Smooth muscle cell (in vitro differentiated cells): ENCODE results near the gene AMDHD1. TPM values are rescaled to one million over a fixed set of nuclear protein-coding genes. Genes with fewer than 3 reads are reported as not detected.

Experiments
- DNase-seq: peaks from one replicate; lab custom pipeline; 2025; ENCODE audit not compliant: unreplicated experiment; lab: John Stamatoyannopoulos, UW
- H2AFZ ChIP-seq: fragments of 200-600 bp; sonication (generic); 2 replicates; pipeline ENCODE4 v1.6.0; 2016; ENCODE audit warnings: antibody characterized with exemption, low read depth, mild to moderate bottlenecking
- H3F3A ChIP-seq: fragments of 200-600 bp; sonication (generic); 2 replicates; pipeline ENCODE4 v1.6.0; 2017; ENCODE audit warnings: antibody characterized with exemption, low read depth
- H3K27ac ChIP-seq: fragments of 200-600 bp; sonication (generic); 2 replicates; pipeline ENCODE4 v1.5.1; 2016; ENCODE audit warnings: low read depth, mild to moderate bottlenecking
- H3K27me3 ChIP-seq: fragments of 200-600 bp; sonication (generic); 2 replicates; pipeline ENCODE4 v1.6.1; 2016; ENCODE audit warnings: low read depth, mild to moderate bottlenecking
- H3K36me3 ChIP-seq: fragments of 200-600 bp; sonication (generic); 2 replicates; pipeline ENCODE4 v1.5.1; 2016; ENCODE audit warnings: low read depth
- H3K4me1 ChIP-seq: fragments of 200-600 bp; sonication (generic); 2 replicates; pipeline ENCODE4 v1.5.1; 2016; ENCODE audit warnings: low read depth
- H3K4me2 ChIP-seq: fragments of 200-600 bp; sonication (generic); 2 replicates; pipeline ENCODE4 v1.6.0; 2016; ENCODE audit warnings: mild to moderate bottlenecking
- H3K4me3 ChIP-seq: fragments of 200-600 bp; sonication (generic); 2 replicates; pipeline ENCODE4 v1.5.1; 2016; ENCODE audit warnings: mild to moderate bottlenecking
- H3K79me2 ChIP-seq: fragments of 200-600 bp; sonication (generic); 2 replicates; pipeline ENCODE4 v1.6.0; 2016; ENCODE audit warnings: low read depth, mild to moderate bottlenecking
- H3K9ac ChIP-seq: fragments of 200-600 bp; sonication (generic); 2 replicates; pipeline ENCODE4 v1.6.0; 2016; ENCODE audit warnings: low read depth
- H3K9me3 ChIP-seq: fragments of 200-600 bp; sonication (generic); replicated peaks from 2 replicates; pipeline ENCODE4 v1.5.1; 2016; ENCODE audit warnings: low read depth
- H4K20me1 ChIP-seq: fragments of 200-600 bp; sonication (generic); 2 replicates; pipeline ENCODE4 v1.6.0; 2016; ENCODE audit warnings: low read depth
- WGBS: methylation state at CpG from one replicate; pipeline ENCODE4 v1.1.7; 2016; ENCODE audit warnings: low lambda C conversion rate; 5-methylcytosine and 5-hydroxymethylcytosine counted together
- polyA plus RNA-seq: library from polyadenylated mRNA; unstranded; fragments of >200 nt; fragmentation: Nextera tagmentation; extraction: Ambion mirVana; gene quantifications from 2 replicates; pipeline ENCODE4 v1.2.1, GENCODE V29; 2016
- total RNA-seq: library from RNA; depleted of rRNA; stranded (reverse); fragments of >200 nt; gene quantifications from 2 replicates; pipeline ENCODE4 v1.2.3, GENCODE V29; 2014
- TF ChIP-seq, protein P1 (sequence below): fragments of 200-600 bp; sonication (generic); IDR thresholded peaks from 2 replicates; pipeline ENCODE4 v1.5.1; 2017; ENCODE audit warnings: borderline replicate concordance, mild to moderate bottlenecking, antibody characterized with exemption; ENCODE audit not compliant: insufficient read depth, poor library complexity, severe bottlenecking

AMDHD1 gene
- total and polyA plus RNA-seq, 2 experiments from 2014 or later, result 0.18 to 0.25 TPM

DNA sequence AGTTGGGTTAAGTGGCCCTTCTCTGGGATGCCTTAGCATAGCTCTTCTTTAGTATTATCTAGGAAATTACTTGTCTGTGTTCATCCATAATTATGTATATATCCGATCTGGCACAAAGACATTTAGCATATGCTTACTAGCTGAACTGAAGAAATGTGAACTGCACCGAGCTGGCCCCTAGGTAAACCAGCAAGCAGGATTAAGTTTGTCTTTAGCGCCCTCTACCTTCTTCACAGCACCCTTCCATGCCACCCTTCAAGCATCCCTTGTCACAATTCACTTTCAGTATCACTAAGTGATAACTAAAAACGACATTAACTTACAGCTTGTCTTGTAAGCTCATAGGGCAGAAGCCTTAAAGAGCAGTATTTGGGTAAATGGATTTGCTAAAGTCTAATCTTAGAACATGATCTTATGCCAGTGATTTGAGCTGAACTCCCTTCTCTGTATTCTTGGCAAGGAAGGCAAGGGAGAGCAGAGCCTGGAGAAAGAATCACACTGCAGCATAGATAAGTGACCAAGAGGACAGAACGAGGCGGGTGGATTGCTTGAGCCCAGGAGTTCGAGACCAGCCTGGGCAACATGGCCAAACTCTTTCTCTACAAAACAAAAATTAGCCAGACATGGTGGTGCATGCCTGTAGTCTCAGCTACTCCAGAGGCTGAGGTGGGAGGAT is 55.6 kb downstream of the AMDHD1 start:
- WGBS, result 40% methylated on average over 7 of the region's 7 CpGs
- H3K36me3 ChIP-seq, result no peaks in the 10 kb centered on the region
- H3K9ac ChIP-seq, result no peak overlapping the region
- H3K4me3 ChIP-seq, result no peak overlapping the region
- H3K4me1 ChIP-seq, result no peaks in the 10 kb centered on the region
- H3K27ac ChIP-seq, result no peak overlapping the region
- H2AFZ ChIP-seq, result no peak overlapping the region
- no peaks in the 10 kb centered on the region for H3K27me3 ChIP-seq
- H3K9me3 ChIP-seq, result no peaks in the 10 kb centered on the region
- DNase-seq, result no peak
- no peaks in the 10 kb centered on the region for H3K79me2 ChIP-seq
- TF ChIP-seq, protein P1, sequence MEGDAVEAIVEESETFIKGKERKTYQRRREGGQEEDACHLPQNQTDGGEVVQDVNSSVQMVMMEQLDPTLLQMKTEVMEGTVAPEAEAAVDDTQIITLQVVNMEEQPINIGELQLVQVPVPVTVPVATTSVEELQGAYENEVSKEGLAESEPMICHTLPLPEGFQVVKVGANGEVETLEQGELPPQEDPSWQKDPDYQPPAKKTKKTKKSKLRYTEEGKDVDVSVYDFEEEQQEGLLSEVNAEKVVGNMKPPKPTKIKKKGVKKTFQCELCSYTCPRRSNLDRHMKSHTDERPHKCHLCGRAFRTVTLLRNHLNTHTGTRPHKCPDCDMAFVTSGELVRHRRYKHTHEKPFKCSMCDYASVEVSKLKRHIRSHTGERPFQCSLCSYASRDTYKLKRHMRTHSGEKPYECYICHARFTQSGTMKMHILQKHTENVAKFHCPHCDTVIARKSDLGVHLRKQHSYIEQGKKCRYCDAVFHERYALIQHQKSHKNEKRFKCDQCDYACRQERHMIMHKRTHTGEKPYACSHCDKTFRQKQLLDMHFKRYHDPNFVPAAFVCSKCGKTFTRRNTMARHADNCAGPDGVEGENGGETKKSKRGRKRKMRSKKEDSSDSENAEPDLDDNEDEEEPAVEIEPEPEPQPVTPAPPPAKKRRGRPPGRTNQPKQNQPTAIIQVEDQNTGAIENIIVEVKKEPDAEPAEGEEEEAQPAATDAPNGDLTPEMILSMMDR, result peak; percentile 44
- no peaks in the 10 kb centered on the region for H4K20me1 ChIP-seq
- H3K4me2 ChIP-seq, result no peak overlapping the region
- no peaks in the 10 kb centered on the region for H3F3A ChIP-seq

DNA sequence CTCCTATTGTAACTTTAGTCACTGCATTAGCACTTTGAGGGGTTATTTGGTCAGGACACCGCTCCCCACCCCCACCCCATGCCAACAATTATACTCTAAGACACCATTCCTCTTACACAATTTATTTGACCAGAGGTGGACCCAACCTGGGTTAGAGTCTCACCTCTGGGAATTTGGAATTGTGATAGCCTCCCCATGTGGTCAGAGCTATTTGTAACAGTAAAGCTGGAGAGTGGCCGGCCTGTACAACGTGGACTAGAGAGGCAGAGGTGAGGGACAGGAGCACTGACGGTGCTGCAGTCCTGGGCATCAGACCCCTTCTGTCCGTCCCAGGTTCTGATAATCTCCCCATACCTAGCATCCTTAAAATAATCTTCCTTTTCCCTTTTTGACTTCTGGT is 56.4 kb downstream of the AMDHD1 start:
- TF ChIP-seq, protein P1, result no peak
- no peak overlapping the region for H2AFZ ChIP-seq
- no peaks in the 10 kb centered on the region for H3K4me1 ChIP-seq
- H3F3A ChIP-seq, result no peaks in the 10 kb centered on the region
- no peaks in the 10 kb centered on the region for H3K27me3 ChIP-seq
- H3K79me2 ChIP-seq, result no peaks in the 10 kb centered on the region
- H3K9me3 ChIP-seq, result no peaks in the 10 kb centered on the region
- H3K36me3 ChIP-seq, result no peaks in the 10 kb centered on the region
- no peak overlapping the region for H3K4me3 ChIP-seq
- WGBS, result 90% methylated on average over 5 of the region's 5 CpGs
- no peak for DNase-seq
- H3K27ac ChIP-seq, result no peak overlapping the region
- no peak overlapping the region for H3K4me2 ChIP-seq
- H4K20me1 ChIP-seq, result no peaks in the 10 kb centered on the region
- H3K9ac ChIP-seq, result no peak overlapping the region

DNA sequence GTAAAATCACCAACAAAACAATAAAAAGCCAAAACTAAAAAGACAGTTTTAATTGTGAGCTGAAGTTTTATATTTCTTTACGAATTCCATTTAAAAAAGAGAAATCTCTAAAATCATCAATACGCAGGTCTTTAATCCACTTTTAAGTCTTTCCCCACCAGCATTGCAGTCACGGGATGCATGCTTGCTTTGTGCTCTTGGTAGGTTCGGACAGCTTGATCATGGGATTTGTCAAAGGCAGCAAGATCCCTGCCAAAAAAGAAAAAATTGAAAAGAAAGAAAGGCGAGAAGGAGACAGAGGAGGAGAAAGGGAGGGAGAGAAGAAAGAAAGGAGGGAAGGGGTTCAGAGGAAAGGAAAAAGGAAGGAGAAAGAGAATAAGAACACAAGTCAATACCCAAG is 57.7 kb downstream of the AMDHD1 start:
- Histone ChIP-seq H3K4me1 (no peaks in the 10 kb centered on the region), H3K27me3 (no peaks in the 10 kb centered on the region), H3F3A (no peaks in the 10 kb centered on the region), H3K9ac (no peak overlapping the region), H3K4me3 (no peak overlapping the region), H3K36me3 (peaks cover under 1% of the 10 kb centered on the region), H3K9me3 (no peaks in the 10 kb centered on the region), H3K4me2 (no peak overlapping the region), H3K27ac (no peak overlapping the region), H4K20me1 (no peaks in the 10 kb centered on the region), H2AFZ (no peak overlapping the region), H3K79me2 (no peaks in the 10 kb centered on the region)
- TF ChIP-seq, protein P1, result no peak
- 96% methylated on average over 5 of the region's 5 CpGs for WGBS
- DNase-seq, result no peak

DNA sequence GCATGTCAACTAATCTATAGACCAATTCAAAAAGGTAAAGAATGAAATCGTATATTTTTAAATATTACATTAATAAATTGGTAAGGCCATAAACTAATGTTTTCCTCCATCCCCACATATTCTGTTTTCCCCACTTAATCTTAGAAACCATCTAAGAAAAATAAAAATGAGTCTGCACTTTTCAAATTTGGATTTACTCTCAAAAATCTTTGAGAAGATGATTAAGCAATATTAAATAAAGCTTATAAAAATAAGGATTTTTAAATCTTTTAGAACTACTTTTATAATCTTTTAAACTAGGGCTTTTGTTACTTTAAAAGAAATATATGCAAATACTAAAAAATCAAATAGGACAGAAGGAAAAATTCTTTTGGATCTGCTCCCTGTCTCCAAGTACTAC is 63.6 kb downstream of the AMDHD1 start:
- no peaks in the 10 kb centered on the region for H4K20me1 ChIP-seq
- no peaks in the 10 kb centered on the region for H3K27me3 ChIP-seq
- H3K79me2 ChIP-seq, result no peaks in the 10 kb centered on the region
- no peaks in the 10 kb centered on the region for H3K4me1 ChIP-seq
- H3F3A ChIP-seq, result no peaks in the 10 kb centered on the region
- H3K27ac ChIP-seq, result no peak overlapping the region
- peaks cover 5% of the 10 kb centered on the region for H3K36me3 ChIP-seq
- TF ChIP-seq, protein P1, result no peak
- H3K4me2 ChIP-seq, result no peak overlapping the region
- no peak overlapping the region for H2AFZ ChIP-seq
- no peak overlapping the region for H3K4me3 ChIP-seq
- DNase-seq, result no peak
- no peak overlapping the region for H3K9ac ChIP-seq
- 100% methylated on average over 1 of the region's 1 CpG for WGBS
- no peaks in the 10 kb centered on the region for H3K9me3 ChIP-seq
